Mesodermal cell (in vitro differentiated cells): ENCODE measurements around the gene FRYL.
"Not testable (repeated sequence)": the region's sequence is repeated elsewhere in the genome, so short reads cannot be mapped to it uniquely, and the experiment has no call there.

Experiments
- H3K27ac ChIP-seq: 2 replicates; pipeline ENCODE4 v1.7.0; 2013; ENCODE audit warnings: mild to moderate bottlenecking, low read depth, low read length, moderate library complexity; ENCODE audit not compliant: severe bottlenecking
- H3K36me3 ChIP-seq: 2 replicates; pipeline ENCODE4 v1.7.1; 2013; ENCODE audit warnings: mild to moderate bottlenecking, low read length, moderate library complexity; ENCODE audit not compliant: control insufficient read depth, insufficient read depth
- H3K4me1 ChIP-seq: one replicate; pipeline ENCODE4 v1.7.1; 2013; ENCODE audit warnings: mild to moderate bottlenecking, low read length; ENCODE audit not compliant: insufficient read depth, control insufficient read depth, poor library complexity, severe bottlenecking
- H3K4me3 ChIP-seq: 2 replicates; pipeline ENCODE4 v1.7.0; 2013; ENCODE audit warnings: low read length, control low read depth, mild to moderate bottlenecking; ENCODE audit not compliant: insufficient read depth, poor library complexity, severe bottlenecking; ENCODE audit errors: extremely low read depth
- H3K9me3 ChIP-seq: 2 replicates; pipeline ENCODE4 v1.7.1; 2013; ENCODE audit warnings: mild to moderate bottlenecking, low read length, moderate library complexity; ENCODE audit not compliant: control insufficient read depth
- WGBS, 2 experiments: methylation state at CpG; one replicate each; pipeline ENCODE4 v1.1.5; 2013; ENCODE audit warnings: missing lambda C conversion rate in 2 of 2; ENCODE audit not compliant: insufficient coverage in 2 of 2; 5-methylcytosine and 5-hydroxymethylcytosine counted together

The FRYL gene

GRCh38 chr4:48718818-48719465, 61.1 kb downstream of the FRYL start:
- H3K4me1 ChIP-seq, result no peaks in the 10 kb centered on the region
- H3K9me3 ChIP-seq, result no peaks in the 10 kb centered on the region
- H3K27ac ChIP-seq, result no peak overlapping the region
- H3K4me3 ChIP-seq, result no peak overlapping the region
- WGBS, 2 experiments, result 77 to 100% methylated on average over 2 to 3 of the region's 5 CpGs
- no peaks in the 10 kb centered on the region for H3K36me3 ChIP-seq

- not testable (repeated sequence) for H3K27ac ChIP-seq, H3K9me3 ChIP-seq, H3K36me3 ChIP-seq, H3K4me3 ChIP-seq, H3K4me1 ChIP-seq
- WGBS, 2 experiments, result 100% methylated on average over 1 of the region's 5 CpGs; no CpG with 5 or more reads in 1 of the 2 experiments
These were observed 63.8 kb downstream of the FRYL start for GRCh38 chr4:48716285-48716684.

GRCh38 chr4:48710446-48711209, 69.5 kb downstream of the FRYL start:
- Histone ChIP-seq H3K4me1 (no peaks in the 10 kb centered on the region), H3K9me3 (no peaks in the 10 kb centered on the region), H3K27ac (no peak overlapping the region), H3K4me3 (no peak overlapping the region), H3K36me3 (peaks cover 12% of the 10 kb centered on the region)
- 96 to 100% methylated on average over 1 to 7 of the region's 8 CpGs for WGBS, 2 experiments

- Histone ChIP-seq H3K27ac (no peak overlapping the region), H3K36me3 (peaks cover 12% of the 10 kb centered on the region), H3K4me1 (no peaks in the 10 kb centered on the region), H3K9me3 (no peaks in the 10 kb centered on the region), H3K4me3 (no peak overlapping the region)
- no CpG with 5 or more reads among the region's 1 CpG for WGBS, 2 experiments
These were observed 70.2 kb downstream of the FRYL start for GRCh38 chr4:48709901-48710300.

- 80 to 100% methylated on average over 1 to 4 of the region's 7 CpGs for WGBS, 2 experiments
These were observed 71.5 kb downstream of the FRYL start for GRCh38 chr4:48708610-48709009.

GRCh38 chr4:48706736-48707135, 73.3 kb downstream of the FRYL start:
- H3K9me3 ChIP-seq, result no peaks in the 10 kb centered on the region
- H3K27ac ChIP-seq, result no peak overlapping the region
- H3K36me3 ChIP-seq, result peaks cover 12% of the 10 kb centered on the region
- H3K4me1 ChIP-seq, result peaks cover 2% of the 10 kb centered on the region
- H3K4me3 ChIP-seq, result no peak overlapping the region

More at GRCh38 chr4:48708610-48709009, 71.5 kb downstream of the FRYL start:
- peaks cover under 1% of the 10 kb centered on the region for H3K4me1 ChIP-seq
- H3K27ac ChIP-seq, result no peak overlapping the region
- no peak overlapping the region for H3K4me3 ChIP-seq
- peaks cover 12% of the 10 kb centered on the region for H3K36me3 ChIP-seq
- H3K9me3 ChIP-seq, result no peaks in the 10 kb centered on the region

- no peak overlapping the region for H3K27ac ChIP-seq
- 89 to 93% methylated on average over 3 of the region's 3 CpGs for WGBS, 2 experiments
These were observed 74.5 kb downstream of the FRYL start for GRCh38 chr4:48705609-48706008.

GRCh38 chr4:48704091-48704802, 75.8 kb downstream of the FRYL start:
- H3K4me3 ChIP-seq, result no peak overlapping the region
- peaks cover 3% of the 10 kb centered on the region for H3K36me3 ChIP-seq
- H3K4me1 ChIP-seq, result peaks cover 2% of the 10 kb centered on the region
- WGBS, 2 experiments, result 83 to 88% methylated on average over 3 of the region's 4 CpGs
- no peak overlapping the region for H3K27ac ChIP-seq
- no peaks in the 10 kb centered on the region for H3K9me3 ChIP-seq

More at GRCh38 chr4:48705609-48706008, 74.5 kb downstream of the FRYL start:
- Histone ChIP-seq H3K9me3 (no peaks in the 10 kb centered on the region), H3K36me3 (peaks cover 10% of the 10 kb centered on the region), H3K4me1 (peaks cover 2% of the 10 kb centered on the region), H3K4me3 (no peak overlapping the region)

GRCh38 chr4:48699475-48699874, 80.6 kb downstream of the FRYL start:
- H3K27ac ChIP-seq, result peak overlapping the region; percentile 94
- H3K36me3 ChIP-seq, result no peaks in the 10 kb centered on the region
- WGBS, 2 experiments, result 43% methylated on average over 1 of the region's 1 CpG; no CpG with 5 or more reads in 1 of the 2 experiments
- peaks cover 17% of the 10 kb centered on the region for H3K4me1 ChIP-seq
- no peaks in the 10 kb centered on the region for H3K9me3 ChIP-seq
- no peak overlapping the region for H3K4me3 ChIP-seq

- H3K4me1 ChIP-seq, result peaks cover 15% of the 10 kb centered on the region
- peak overlapping the region; percentile 94 for H3K27ac ChIP-seq
- no peak overlapping the region for H3K4me3 ChIP-seq
- H3K36me3 ChIP-seq, result no peaks in the 10 kb centered on the region
- H3K9me3 ChIP-seq, result no peaks in the 10 kb centered on the region
- 14 to 88% methylated on average over 1 of the region's 5 CpGs for WGBS, 2 experiments
These were observed 81.8 kb downstream of the FRYL start for GRCh38 chr4:48698029-48698971.
